K562 (cell line): Measurements from ENCODE around the gene AVPI1. TPM values are rescaled to one million over a fixed set of nuclear protein-coding genes. Genes with fewer than 3 reads are reported as not detected.

Source experiments
- BRCA1 ChIP-seq, 2 experiments: fragments of 450-650 bp in 1 of 2; sonication (generic) in 1 of 2; formaldehyde crosslinking in 1 of 2; IDR thresholded peaks; 2 replicates each; pipeline versions ENCODE4 v1.5.0 to v1.6.1; 2017 to 2020; ENCODE audit warnings: mild to moderate bottlenecking in 1 of 2, missing genetic modification reagents in 1 of 2
- E2F5 ChIP-seq: sonication (generic); formaldehyde crosslinking; IDR thresholded peaks from 2 replicates; pipeline ENCODE4 v1.8.0; 2022; ENCODE audit warnings: mild to moderate bottlenecking, missing genetic modification reagents
- GABPA ChIP-seq: fragments of 200-800 bp; sonication (Bioruptor generic); conservative IDR thresholded peaks from 2 replicates; pipeline ENCODE4 v1.6.1; 2016; ENCODE audit warnings: low read depth, missing genetic modification characterization, missing compliant biosample characterization
- HMG20B ChIP-seq: fragments of 250-450 bp; sonication (Bioruptor Pico); IDR thresholded peaks from 2 replicates; pipeline ENCODE4 v1.5.0; 2021; ENCODE audit warnings: mild to moderate bottlenecking
- HNRNPH1 ChIP-seq: fragments of 200-400 bp; formaldehyde crosslinking; optimal IDR thresholded peaks from 2 replicates; pipeline ENCODE3; 2017; ENCODE audit warnings: low read depth, mild to moderate bottlenecking, low read length, moderate library complexity
- ILK ChIP-seq: fragments of 450-650 bp; IDR thresholded peaks from 2 replicates; pipeline ENCODE4 v1.6.1; 2016; ENCODE audit warnings: missing genetic modification characterization, low read depth, mild to moderate bottlenecking, missing compliant biosample characterization, moderate library complexity, borderline replicate concordance
- KLF13 ChIP-seq: fragments of 450-650 bp; IDR thresholded peaks from 2 replicates; pipeline ENCODE4 v1.6.1; 2016; ENCODE audit warnings: missing genetic modification characterization, low read depth, mild to moderate bottlenecking, missing compliant biosample characterization, moderate library complexity, borderline replicate concordance
- KLF6 ChIP-seq: fragments of 250-450 bp; sonication (Bioruptor Pico); IDR thresholded peaks from 2 replicates; pipeline ENCODE4 v1.4.0; 2020; ENCODE audit warnings: mild to moderate bottlenecking, moderate library complexity, borderline replicate concordance
- MXI1 ChIP-seq: IDR thresholded peaks from 2 replicates; pipeline ENCODE4 v1.6.1; 2011; ENCODE audit warnings: low read depth, mild to moderate bottlenecking, improper control_type of control experiment, low read length
- PHF8 ChIP-seq: fragments of 200-600 bp; sonication (generic); IDR thresholded peaks from 2 replicates; pipeline ENCODE4 v1.6.1; 2012; ENCODE audit warnings: mixed run types, mild to moderate bottlenecking, inconsistent platforms, low read length, moderate library complexity, borderline replicate concordance
- RBM17 ChIP-seq: fragments of 200-400 bp; formaldehyde crosslinking; IDR thresholded peaks from 2 replicates; pipeline ENCODE4 v1.6.1; 2017; ENCODE audit warnings: low read depth, mild to moderate bottlenecking, low read length, borderline replicate concordance
- RNF2 ChIP-seq: sonication (generic); IDR thresholded peaks from 2 replicates; pipeline ENCODE4 v1.6.1; 2016
- RNF219 ChIP-seq: fragments of 250-450 bp; sonication (Bioruptor Pico); IDR thresholded peaks from 2 replicates; pipeline ENCODE4 v1.5.0; 2022; ENCODE audit warnings: mild to moderate bottlenecking
- RUNX1 ChIP-seq: sonication (generic); IDR thresholded peaks from 2 replicates; pipeline ENCODE4 v1.6.1; 2016; ENCODE audit warnings: antibody characterized with exemption, low read depth
- SIN3A ChIP-seq, 2 experiments: fragments of 150-350 bp in 1 of 2; IDR thresholded peaks; 2 replicates each; pipeline ENCODE4 v1.6.1; 2011 to 2016; ENCODE audit warnings: borderline replicate concordance in 2 of 2, low read depth in 2 of 2, low read length in 2 of 2, mild to moderate bottlenecking in 2 of 2, moderate library complexity in 2 of 2; ENCODE audit not compliant: control insufficient read depth in 1 of 2
- THRB ChIP-seq: fragments of 450-650 bp; formaldehyde crosslinking; conservative IDR thresholded peaks from 2 replicates; pipeline ENCODE4 v1.4.0; 2022; ENCODE audit warnings: mild to moderate bottlenecking, missing genetic modification characterization
- ZBTB34 ChIP-seq: fragments of 250-450 bp; sonication (Bioruptor Pico); IDR thresholded peaks from 2 replicates; pipeline ENCODE4 v1.8.0; 2021; ENCODE audit warnings: mild to moderate bottlenecking, moderate library complexity
- ZBTB9 ChIP-seq: fragments of 450-650 bp; formaldehyde crosslinking; IDR thresholded peaks from 2 replicates; pipeline ENCODE4 v1.4.0; 2020; ENCODE audit warnings: mild to moderate bottlenecking, moderate library complexity
- ZC3H11A ChIP-seq: IDR thresholded peaks from 2 replicates; pipeline ENCODE4 v1.6.1; 2012; ENCODE audit warnings: low read depth, low read length, improper control_type of control experiment
- ZNF263 ChIP-seq: sonication (generic); formaldehyde crosslinking; IDR thresholded peaks from 2 replicates; pipeline ENCODE4 v1.8.0; 2022; ENCODE audit warnings: mild to moderate bottlenecking, missing genetic modification reagents, borderline replicate concordance
- ZNF561 ChIP-seq: fragments of 450-650 bp; formaldehyde crosslinking; conservative IDR thresholded peaks from 2 replicates; pipeline ENCODE4 v1.4.0; 2020; ENCODE audit warnings: mild to moderate bottlenecking, moderate library complexity
- polyA plus RNA-seq, 8 experiments: library from polyadenylated mRNA; depleted of rRNA in 4 of 8; stranded (reverse) in 5 of 8; unstranded in 3 of 8; fragments of >200 nt; fragmentation: Nextera tagmentation in 2 of 8; fragmentation: Illumina TruSeq in 1 of 8; extraction: Ambion mirVana in 2 of 8; extraction: Trizol in 1 of 8; gene quantifications; 2 replicates each; pipeline versions ENCODE4 v1.2.1 to v1.2.3, GENCODE V29; 2011 to 2014; ENCODE audit warnings: inconsistent platforms in 1 of 8, missing spikeins in 1 of 8
- total RNA-seq, 7 experiments: library from RNA; depleted of rRNA in 6 of 7; stranded (reverse); fragments of >200 nt in 6 of 7; fragmentation: Illumina TruSeq in 2 of 7; extraction: Trizol in 2 of 7; gene quantifications; 2 replicates each; pipeline versions ENCODE4 v1.2.1 to v1.2.3, GENCODE V29; 2011 to 2021; ENCODE audit warnings: low replicate concordance in 1 of 7

The AVPI1 gene
- total and polyA plus RNA-seq, 9 of the 15 experiments (the other 6 are each of a cell fraction or from before 2014, with no cell fraction given), result 0.90 to 10.4 (median 7.4) TPM

- TF ChIP-seq PHF8, result peak; percentile 50; the same call in 1 of the 2 replicates
- TF ChIP-seq ZBTB34 (CRISPR knock-in tag), result no peak
- TF ChIP-seq RUNX1, result no peak
- no peak for TF ChIP-seq KLF6 (CRISPR knock-in tag)
- TF ChIP-seq ILK (tag), result no peak
- no peak for TF ChIP-seq HNRNPH1
- TF ChIP-seq THRB (CRISPR knock-in tag), result no peak
- TF ChIP-seq BRCA1 (IDR thresholded peaks at IDR 0.05), result no peak
- no peak for TF ChIP-seq BRCA1 (CRISPR knock-in tag; IDR thresholded peaks at IDR 0.05)
- TF ChIP-seq KLF13, result no peak
- TF ChIP-seq ZNF263 (CRISPR knock-in tag), result no peak
- no peak for TF ChIP-seq MXI1
- TF ChIP-seq E2F5 (CRISPR knock-in tag), result no peak
- TF ChIP-seq SIN3A (IDR thresholded peaks at IDR 0.05; ENCODE audit: borderline replicate concordance in 2 of 2, control insufficient read depth in 1 of 2, low read depth in 2 of 2, low read length in 2 of 2), result no peak
- no peak for TF ChIP-seq ZNF561
- TF ChIP-seq ZBTB9 (CRISPR knock-in tag), result no peak
- no peak for TF ChIP-seq GABPA (tag)
- TF ChIP-seq RNF2, result 0 out of 2 replicates have a peak, but pooled peaks have one; percentile 17
- no peak for TF ChIP-seq RBM17
- TF ChIP-seq HMG20B (CRISPR knock-in tag), result no peak
- TF ChIP-seq ZC3H11A, result no peak
- TF ChIP-seq RNF219 (CRISPR knock-in tag), result no peak
These were observed 26.9 kb upstream of the AVPI1 start (continued) for GRCh38 chr10:97713826-97714400.
